NCI-H82 treated with DMSO at 0.1 percent for 48 hours (cell line): ENCODE results near the gene NDUFS8.

ENCODE experiments used
- DNase-seq: peaks from one replicate; lab custom pipeline; 2025; ENCODE audit not compliant: unreplicated experiment; lab: John Stamatoyannopoulos, UW

The NDUFS8 gene

DNA sequence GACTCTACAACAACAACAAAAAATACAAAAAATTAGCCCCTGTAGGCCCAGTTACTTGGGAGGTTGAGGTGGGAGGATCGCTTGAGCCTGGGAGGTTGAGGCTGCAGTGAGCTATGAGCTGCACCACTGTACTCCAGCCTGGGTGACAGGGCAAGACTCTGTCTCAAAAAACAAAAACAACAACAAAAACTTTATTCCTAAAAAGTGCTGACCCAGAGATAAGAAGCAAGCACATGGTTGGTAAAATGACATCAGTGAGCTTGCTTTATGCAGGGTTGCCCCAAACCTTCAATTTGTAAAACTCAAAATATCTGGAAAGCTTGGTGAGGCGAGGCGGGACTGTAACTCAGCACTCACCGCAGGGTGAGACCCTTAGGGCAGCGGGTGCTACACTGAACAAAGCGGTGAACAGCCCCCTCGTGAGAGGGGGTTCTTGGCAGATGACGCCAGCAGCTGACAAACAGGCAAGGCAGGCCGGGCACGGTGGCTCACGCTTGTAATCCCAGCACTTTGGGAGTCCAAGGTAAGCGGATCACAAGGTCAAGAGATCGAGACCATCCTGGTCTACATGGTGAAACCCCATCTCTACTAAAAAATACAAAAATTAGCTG is 4.9 kb downstream of the NDUFS8 start:
- DNase-seq = no peak

DNA sequence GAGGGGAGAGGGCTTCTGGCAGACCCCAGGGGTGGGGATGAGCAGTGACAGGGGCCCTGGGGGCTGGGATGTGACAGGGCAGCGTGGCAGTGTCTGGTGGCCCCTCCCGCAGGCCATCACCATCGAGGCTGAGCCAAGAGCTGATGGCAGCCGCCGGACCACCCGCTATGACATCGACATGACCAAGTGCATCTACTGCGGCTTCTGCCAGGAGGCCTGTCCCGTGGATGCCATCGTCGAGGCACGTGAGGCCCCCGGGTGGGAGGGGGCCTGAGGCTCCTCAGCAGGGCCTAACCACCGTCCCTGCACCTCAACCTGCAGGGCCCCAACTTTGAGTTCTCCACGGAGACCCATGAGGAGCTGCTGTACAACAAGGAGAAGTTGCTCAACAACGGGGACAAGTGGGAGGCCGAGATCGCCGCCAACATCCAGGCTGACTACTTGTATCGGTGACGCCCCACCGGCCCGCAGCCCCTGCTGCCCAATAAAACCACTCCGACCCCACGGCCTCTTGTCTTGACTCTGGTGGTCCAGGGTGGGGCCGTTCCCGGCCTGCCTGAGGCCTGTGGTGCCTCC is 5.7 kb downstream of the NDUFS8 start:
- DNase-seq = no peak

DNA sequence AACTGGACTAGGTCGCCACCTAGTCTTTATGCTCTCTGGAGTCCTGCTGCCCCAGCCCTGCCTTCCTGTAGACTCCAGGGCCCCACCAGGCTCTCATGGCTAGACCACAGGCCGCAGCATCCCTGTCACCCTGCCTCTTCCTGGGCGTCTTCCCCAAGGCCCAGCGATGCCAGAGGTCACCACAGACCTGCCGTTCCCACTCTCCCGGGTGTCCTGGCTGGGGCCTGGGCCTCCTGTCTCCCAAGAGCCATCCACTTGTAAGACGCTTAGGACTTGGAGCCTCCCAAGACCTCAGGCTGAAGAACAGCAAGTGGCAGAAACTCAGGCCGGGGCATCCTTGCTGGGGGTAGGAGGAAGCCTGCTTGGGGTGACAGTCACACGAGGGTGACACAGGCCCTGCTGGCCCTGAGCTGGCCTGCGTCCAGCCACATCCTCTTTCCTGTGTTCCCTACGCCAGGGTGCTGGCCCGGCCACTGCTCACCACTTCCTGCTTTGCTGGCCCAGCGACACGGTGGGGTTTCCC is 6.3 kb downstream of the NDUFS8 start:
- DNase-seq = no peak

DNA sequence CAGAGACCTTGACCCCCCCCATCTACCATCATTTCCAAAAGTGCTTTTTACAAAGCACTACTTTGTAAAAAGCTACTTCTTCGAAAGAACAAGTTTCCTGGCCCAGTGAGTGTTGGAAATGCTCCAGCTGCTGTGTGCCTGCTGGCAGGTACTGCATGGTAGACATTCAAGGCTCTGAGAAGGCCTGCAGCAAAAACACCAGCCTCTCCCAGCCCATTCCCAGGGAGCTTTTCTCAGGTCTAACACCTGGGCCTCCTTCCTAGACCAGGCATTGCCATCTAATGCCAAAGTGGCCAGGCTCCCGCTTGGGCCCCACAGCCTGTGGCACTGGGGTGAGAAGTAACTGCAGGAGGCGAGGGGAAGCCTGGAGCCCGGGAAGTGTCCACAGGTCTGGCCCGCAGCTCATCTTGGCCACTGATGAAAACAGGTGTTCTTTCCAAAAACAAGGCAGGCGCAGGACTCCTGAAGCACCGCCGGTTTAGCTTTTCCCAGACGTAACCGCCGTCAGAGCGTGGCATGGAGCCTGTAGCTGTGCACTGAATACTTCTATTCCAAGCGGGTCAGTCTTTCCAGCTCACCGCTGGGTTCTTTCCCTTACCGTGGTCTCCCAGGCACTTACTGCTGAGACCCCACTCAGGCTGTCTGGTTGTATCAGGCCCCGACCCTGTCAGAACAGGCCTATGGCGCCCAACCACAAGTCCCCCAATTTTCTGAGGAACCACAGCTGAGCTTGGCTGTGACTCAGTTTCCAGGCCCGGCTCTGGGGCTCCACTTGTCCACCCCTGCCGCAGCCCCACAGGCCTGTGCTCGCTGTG is 7.1 kb downstream of the NDUFS8 start:
- no peak for DNase-seq

DNA sequence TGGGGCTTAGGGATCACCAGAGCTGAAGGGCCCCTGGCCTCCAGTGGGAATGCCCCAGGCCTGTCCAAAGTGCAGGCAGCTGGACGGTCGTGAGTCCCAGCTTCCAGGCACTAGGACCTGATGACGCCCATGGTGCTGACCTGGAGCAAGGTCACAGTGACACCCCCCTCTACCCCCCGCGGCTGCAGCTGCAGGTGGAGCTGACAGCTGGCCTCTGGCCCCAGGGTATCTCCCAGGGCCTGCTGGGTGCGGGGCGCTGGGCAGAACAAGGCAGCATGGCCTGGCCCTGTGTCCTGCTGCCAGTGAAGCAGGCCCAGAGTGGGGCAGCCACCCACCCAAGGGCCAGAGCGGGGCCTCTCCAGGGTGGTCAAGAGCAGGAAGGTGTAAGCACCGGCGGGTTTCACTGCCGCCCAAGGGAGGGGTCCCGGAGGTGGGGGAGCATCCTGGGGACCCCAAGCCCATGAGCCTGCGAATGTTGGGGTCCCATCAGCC is 7.8 kb downstream of the NDUFS8 start:
- no peak for DNase-seq

DNA sequence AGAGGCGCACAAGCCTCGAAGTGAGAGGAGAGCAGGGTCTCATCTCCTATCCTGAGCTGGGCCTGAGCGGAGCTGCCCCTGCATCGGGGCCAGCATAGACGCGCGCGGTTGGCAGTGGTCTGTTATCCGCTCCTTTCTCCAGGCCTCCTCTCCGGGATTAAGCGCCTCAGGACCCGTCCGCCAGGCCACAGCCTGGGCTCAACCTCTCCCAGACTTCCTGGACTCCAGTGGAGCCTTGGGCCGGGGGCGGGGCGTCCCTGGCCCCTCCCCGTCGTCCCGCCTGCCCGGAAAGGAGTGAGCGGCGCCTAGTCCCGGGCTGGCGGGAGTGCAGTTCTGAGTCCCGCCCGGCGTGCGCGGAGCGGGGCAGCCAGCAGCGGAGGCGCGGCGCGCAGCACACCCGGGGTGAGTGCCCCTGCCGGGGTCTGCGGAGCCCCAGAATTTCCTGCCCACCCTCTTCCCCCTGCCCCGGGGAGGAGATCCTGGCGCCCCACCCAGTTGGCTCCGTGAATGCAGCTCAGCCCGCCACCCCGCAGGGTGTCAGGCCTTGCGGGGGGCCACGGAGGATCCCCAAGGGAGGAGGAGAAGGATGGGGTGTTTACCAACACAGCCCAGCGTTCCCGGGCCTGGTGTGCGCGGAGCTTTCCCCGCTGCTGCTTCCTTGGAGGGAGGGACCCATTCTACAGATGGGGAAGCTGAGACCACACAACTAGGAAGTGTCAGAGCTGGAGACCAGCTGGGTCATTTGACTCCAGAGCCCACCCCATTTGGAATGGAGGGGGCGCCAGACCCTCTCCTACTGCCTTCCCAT is 8.4 kb downstream of the NDUFS8 start, which contains the start of gene TCIRG1:
Gene TCIRG1 (plus strand): TSS at position 308 of the 808 bp plus-strand sequence. CDS start 2,247 bp downstream, outside the sequence.
- DNase-seq = no peak

DNA sequence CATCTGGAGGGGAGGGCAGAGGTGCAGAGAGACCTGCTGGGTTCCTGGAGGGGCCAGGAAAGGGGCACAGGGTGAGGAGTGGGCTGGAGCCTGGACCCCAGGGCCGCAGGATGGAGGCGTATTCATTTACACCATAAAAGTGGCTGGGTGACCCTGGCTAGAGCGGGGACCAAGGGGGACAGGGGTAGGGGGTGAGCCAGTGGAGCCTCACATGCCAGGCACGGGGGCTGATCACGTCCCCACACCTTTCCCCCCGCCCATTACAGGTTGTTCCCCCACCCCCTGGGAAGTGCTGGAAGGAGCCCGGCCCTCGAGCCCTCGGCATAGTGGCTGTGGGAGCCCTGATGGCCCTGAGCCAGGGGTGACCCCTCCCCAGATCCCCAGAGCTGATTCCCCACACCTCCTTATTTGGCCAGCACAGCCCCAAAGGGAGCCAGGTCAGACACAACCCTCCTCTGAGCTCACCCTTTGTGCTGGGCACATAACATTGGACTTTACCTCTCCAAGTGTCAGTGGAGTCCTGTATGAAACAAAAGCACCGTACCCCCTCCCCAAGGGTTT is 9.1 kb downstream of the NDUFS8 start:
- no peak for DNase-seq

DNA sequence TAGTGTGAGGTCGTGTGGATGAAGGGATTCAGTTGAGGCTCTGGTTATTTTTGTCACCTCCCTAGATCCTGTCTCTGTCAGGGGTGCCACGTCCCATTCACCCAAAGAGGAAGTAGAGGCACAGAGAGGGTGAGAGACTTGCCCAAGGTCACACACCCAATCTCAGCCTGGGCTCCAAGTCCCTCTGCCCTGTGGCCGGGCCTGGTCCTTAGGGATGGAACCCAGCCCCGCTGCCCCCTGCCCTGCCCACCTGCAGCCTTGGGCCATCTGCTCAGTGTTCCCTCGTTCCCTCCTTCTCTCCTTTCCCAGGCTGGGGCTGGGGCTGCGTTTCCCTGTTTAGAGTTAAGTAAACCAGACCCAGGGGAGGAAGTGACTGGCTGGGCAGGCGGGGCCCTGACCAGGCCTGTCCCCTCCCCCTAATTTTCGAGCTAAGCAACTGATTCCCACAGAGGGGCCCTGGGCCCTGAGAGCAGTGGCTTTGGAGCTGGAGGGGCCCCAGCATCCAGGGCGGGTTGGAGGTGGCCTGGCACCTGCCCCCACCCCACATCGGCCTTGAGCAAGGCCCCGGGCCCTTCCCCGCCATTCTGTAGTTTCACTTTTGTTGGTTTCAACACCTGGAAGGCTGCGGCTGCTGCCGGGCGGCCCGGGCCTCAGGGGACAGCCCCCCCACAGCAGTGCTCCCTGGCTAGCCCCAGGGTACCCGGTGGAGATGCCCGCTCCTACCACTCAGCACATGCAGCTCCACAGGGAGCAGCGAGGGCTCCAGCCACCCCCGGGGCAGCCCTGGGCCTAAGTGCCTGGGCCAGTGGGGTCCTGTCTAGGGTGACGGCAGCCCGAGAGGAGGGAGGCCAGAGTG is 9.8 kb downstream of the NDUFS8 start:
- no peak for DNase-seq

DNA sequence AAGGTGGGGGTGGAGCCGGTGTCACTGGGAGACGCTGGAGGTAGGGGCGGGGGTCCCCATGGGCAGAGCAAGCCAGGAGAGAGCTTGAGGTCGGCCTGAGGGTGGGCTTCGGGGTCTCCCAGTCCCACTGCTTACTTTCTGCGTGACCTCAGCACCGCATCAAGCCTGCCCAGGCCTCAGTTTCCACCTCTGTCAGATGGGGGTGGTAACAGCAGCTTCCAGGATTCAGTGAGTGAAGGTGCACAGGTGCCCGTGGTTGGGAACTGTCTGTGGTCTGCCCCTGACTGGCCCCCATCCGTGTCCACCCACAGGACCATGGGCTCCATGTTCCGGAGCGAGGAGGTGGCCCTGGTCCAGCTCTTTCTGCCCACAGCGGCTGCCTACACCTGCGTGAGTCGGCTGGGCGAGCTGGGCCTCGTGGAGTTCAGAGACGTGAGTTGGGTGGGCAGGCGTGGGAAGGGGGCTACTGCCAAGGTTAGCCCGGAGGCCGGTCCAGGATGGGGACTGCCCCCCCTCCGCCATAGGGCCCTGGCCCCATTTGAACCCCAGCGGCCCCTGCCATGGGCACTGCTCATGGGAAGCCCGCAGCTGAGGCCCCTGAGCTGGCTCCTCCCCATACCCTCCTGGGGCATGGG is 10.6 kb downstream of the NDUFS8 start:
- no peak for DNase-seq

DNA sequence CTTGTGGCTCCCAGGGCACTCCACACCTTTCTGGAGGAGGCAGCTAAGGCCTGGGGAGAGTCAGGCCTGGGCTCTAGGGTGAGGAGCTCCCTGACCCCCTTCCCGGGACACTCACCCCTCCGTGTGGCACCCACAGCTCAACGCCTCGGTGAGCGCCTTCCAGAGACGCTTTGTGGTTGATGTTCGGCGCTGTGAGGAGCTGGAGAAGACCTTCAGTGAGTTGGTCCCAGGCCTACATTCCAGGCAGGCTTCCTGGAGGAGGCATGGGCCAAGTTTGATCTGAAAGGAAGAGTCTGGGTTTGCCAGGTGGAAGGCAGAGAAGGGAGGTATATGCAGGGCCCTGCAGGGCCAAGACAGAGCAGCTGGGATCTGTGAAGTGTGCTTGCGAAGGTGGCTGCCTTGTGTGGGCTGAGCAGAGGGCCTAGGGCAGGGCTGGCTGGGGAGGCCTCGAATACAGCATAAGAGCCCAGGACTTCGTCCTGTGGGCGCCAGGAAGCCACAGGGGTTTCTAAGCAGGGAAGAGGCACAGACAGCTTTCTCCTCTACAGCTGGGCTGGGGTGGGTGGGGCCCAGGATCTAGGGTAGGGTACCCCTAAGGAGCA is 11.2 kb downstream of the NDUFS8 start:
- DNase-seq = no peak

DNA sequence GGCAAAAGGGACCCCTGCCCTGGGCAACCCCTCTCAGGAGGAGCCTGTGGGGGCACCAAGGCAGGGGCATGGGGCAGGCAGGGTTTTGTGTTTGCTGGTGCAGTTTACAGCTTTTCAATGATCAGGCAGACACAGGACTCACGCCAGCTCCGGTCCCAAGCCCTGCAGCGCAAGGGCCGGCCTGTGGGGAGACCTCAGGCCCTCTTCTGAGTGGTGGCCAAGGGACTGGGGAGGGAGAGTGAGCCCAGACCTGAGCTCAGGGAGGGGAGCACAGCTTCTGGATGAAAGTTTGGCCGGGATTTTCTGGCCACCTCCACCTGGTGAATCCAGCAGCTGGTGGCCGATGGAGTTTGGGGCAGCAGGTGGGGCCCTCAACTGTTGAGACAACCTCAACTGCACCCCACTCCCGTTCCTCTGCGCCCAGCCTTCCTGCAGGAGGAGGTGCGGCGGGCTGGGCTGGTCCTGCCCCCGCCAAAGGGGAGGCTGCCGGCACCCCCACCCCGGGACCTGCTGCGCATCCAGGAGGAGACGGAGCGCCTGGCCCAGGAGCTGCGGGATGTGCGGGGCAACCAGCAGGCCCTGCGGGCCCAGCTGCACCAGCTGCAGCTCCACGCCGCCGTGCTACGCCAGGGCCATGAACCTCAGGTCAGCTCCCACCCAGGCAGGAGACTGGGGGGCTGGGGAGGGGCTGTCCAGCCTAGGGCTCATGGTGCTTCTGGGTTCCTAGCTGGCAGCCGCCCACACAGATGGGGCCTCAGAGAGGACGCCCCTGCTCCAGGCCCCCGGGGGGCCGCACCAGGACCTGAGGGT is 11.9 kb downstream of the NDUFS8 start:
- no peak for DNase-seq

DNA sequence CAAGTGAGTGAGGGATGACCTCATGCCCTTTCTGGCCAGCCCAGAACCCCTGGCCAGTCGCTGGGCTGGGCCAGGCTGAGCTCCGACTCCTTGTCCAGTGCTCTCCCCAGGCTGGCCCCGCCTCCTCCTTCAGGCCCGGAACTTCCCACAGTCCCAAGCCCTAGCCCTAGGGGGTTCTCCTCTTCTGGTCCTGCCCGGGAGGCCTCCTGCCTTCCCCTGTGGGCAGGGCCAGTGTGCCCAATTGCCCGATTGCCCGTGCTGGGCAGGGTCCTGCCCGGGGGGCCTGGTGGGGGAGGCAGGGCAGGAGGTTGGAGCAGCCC is 12.5 kb downstream of the NDUFS8 start:
- no peak for DNase-seq

DNA sequence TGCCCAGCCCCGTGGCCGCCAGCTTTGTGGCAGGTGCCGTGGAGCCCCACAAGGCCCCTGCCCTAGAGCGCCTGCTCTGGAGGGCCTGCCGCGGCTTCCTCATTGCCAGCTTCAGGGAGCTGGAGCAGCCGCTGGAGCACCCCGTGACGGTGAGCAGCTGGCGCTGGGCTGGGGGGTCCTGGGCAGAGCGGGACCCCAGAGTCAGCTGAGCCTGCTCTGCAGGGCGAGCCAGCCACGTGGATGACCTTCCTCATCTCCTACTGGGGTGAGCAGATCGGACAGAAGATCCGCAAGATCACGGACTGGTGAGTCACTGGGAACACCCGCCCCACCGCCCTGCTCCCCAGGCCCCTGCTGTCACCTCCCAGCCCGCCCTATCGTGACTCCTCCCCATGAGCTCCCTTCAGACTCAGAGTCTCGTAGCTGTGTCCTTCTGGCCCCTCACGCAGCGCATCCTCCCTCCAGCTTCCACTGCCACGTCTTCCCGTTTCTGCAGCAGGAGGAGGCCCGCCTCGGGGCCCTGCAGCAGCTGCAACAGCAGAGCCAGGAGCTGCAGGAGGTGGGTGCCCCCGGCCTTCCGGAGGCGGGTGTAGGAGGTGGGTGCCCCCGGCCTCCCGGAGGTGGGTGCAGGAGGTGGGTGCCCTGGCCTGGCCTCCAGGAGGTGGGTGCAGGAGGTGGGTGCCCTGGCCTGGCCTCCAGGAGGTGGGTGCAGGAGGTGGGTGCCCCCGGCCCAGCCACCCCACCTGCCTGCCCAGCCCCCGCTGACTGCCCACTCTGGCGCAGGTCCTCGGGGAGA is 13.1 kb downstream of the NDUFS8 start:
- no peak for DNase-seq

DNA sequence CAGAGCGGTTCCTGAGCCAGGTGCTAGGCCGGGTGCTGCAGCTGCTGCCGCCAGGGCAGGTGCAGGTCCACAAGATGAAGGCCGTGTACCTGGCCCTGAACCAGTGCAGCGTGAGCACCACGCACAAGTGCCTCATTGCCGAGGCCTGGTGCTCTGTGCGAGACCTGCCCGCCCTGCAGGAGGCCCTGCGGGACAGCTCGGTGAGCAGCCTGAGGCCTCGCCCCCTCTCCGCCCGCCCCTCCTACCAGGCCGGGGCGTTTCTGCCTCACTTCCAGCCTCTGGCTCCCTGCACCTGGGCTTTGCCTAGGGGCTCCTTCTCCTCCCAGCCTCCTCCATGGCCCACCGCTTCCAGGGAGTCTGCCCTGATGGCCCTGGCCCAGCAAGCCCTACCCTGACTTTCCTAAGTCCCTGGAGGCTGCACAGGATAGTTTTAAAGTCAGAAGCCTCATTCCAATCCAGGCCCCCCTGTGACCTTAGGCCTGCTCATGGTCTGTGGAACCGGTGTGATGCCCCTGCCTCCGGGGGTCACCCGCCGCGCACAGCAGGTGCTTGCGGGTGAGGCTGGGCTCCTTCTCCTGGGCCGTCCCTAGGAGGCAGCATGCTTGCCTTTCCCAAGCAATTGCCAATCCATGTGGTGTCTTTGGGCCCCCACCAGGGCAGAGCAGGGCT is 13.8 kb downstream of the NDUFS8 start:
- DNase-seq = no peak

DNA sequence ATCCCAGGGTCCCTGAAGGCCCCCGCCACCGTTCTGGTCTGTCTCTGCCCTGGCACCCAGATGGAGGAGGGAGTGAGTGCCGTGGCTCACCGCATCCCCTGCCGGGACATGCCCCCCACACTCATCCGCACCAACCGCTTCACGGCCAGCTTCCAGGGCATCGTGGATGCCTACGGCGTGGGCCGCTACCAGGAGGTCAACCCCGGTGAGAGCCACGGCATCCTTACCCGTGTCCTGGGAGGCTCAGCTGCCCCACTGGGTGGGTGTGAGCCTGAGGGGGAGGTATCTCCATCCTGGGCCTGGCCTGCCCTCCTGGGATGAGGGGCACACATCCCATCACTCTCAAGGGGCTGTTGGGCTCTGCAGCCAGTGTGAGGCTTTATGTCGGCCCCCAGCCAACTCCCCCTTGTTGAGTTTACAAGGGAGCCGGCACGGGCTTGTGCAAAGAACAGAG is 14.4 kb downstream of the NDUFS8 start:
- DNase-seq = no peak

DNA sequence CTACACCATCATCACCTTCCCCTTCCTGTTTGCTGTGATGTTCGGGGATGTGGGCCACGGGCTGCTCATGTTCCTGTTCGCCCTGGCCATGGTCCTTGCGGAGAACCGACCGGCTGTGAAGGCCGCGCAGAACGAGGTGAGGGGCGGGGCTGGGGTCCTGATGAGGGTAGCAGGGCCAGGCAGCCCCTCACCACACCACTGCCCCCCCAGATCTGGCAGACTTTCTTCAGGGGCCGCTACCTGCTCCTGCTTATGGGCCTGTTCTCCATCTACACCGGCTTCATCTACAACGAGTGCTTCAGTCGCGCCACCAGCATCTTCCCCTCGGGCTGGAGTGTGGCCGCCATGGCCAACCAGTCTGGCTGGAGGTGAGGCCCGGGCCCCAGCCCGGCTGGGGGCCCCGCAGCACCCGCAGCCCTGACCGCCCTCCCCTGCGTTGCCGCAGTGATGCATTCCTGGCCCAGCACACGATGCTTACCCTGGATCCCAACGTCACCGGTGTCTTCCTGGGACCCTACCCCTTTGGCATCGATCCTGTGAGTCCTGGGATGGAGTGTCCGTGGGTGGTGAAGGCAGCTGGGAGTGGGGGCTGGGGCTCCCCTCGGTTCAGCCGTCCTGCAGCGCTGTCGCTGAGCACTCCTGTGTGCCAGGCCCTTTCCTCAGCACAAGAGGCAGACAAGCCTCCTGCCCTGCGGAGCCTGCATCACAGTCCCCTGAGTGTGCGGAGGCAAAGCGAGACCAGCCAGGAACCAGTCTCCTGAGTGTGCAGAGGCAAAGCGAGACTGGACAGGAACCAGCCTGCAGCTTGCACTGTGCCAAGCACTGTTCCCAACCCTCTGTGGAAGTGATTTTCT is 17.2 kb downstream of the NDUFS8 start:
- no peak for DNase-seq
